Measurements from ENCODE around the gene FOXF1. TPM values are rescaled to one million over a fixed set of nuclear protein-coding genes. Genes with fewer than 3 reads are reported as not detected.
A peak's percentile ranks its signal among the peaks of the same experiment; 100 is the strongest.

FOXF1 gene
- total RNA-seq, 2 experiments from 2014 or later: not detected

DNA sequence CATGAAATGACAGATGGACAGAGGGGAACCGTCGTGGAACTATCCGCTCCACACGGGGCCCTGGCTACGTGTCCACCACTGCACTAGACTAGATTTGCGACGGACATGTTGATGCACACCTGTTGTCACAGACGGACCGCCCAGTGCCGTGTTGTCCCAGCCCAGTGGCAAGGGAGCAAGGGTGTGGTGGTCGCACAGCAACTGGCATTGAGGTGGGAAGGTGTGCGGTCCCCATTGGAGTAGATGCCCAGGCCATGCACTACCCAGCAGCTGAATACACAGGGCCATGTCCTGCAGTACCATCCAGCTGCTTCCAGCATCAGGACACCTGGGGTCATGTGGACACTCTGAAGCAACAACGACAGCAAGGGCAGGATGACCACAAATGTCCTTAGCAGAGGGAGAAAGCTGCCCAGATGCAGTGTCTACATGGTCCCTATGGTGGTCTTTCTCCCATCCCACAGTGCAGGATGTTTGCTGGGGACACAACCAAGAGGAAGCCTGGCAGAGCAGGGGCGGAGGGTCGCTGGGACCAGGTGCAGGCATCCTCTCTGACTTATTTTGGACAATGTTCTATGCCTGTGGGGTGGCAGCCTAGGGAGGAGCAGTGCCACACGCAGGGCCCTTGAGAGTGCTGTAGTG, 8.8 kb downstream of the FOXF1 start:
- peaks cover 13% of the 10 kb centered on the region for H3K4me1 ChIP-seq (ENCODE audit: insufficient read depth, low read length)
- H3K27me3 ChIP-seq (ENCODE audit: control insufficient read depth in 1 of 2, insufficient read depth in 2 of 2, low read length in 2 of 2): peaks cover 52 to 68% of the 10 kb centered on the region in 2 experiments
- no peaks in the 10 kb centered on the region for H3K36me3 Mint-ChIP-seq (ENCODE audit: low read depth)
- ChIA-PET CTCF (no interaction called here), POLR2A (no interaction called here)
- H3K4me3 Mint-ChIP-seq: no peak overlapping the region
- H3K9me3 ChIP-seq (ENCODE audit: control insufficient read depth in 1 of 2, insufficient read depth in 1 of 2, low read length in 2 of 2): peaks cover 0 to 27% of the 10 kb centered on the region in 2 experiments
- no peak for ATAC-seq (ENCODE audit: poor library complexity)
- TF ChIP-seq, protein P1, sequence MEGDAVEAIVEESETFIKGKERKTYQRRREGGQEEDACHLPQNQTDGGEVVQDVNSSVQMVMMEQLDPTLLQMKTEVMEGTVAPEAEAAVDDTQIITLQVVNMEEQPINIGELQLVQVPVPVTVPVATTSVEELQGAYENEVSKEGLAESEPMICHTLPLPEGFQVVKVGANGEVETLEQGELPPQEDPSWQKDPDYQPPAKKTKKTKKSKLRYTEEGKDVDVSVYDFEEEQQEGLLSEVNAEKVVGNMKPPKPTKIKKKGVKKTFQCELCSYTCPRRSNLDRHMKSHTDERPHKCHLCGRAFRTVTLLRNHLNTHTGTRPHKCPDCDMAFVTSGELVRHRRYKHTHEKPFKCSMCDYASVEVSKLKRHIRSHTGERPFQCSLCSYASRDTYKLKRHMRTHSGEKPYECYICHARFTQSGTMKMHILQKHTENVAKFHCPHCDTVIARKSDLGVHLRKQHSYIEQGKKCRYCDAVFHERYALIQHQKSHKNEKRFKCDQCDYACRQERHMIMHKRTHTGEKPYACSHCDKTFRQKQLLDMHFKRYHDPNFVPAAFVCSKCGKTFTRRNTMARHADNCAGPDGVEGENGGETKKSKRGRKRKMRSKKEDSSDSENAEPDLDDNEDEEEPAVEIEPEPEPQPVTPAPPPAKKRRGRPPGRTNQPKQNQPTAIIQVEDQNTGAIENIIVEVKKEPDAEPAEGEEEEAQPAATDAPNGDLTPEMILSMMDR (IDR thresholded peaks at IDR 0.05): no peak
- peaks cover 15% of the 10 kb centered on the region for H3K4me1 Mint-ChIP-seq (ENCODE audit: low read depth)
- DNase-seq: no peak
- no peak overlapping the region for H3K27ac ChIP-seq (ENCODE audit: low read depth in 1 of 2, low read length in 2 of 2)
- intact Hi-C loops (cut with DNase I, micrococcal nuclease): loop anchor here in 1 of 2 experiments (10.0 kb wide), 1 partner anchor 694 kb away; no protein-coding TSS in a partner anchor
- H3K36me3 ChIP-seq (ENCODE audit: insufficient read depth, low read length): no peaks in the 10 kb centered on the region
- H3K4me3 ChIP-seq (ENCODE audit: low read length): no peak overlapping the region
- no peak overlapping the region for H3K27ac Mint-ChIP-seq
- no peaks in the 10 kb centered on the region for H3K9me3 Mint-ChIP-seq
- H3K27me3 Mint-ChIP-seq: peaks cover 61% of the 10 kb centered on the region

DNA sequence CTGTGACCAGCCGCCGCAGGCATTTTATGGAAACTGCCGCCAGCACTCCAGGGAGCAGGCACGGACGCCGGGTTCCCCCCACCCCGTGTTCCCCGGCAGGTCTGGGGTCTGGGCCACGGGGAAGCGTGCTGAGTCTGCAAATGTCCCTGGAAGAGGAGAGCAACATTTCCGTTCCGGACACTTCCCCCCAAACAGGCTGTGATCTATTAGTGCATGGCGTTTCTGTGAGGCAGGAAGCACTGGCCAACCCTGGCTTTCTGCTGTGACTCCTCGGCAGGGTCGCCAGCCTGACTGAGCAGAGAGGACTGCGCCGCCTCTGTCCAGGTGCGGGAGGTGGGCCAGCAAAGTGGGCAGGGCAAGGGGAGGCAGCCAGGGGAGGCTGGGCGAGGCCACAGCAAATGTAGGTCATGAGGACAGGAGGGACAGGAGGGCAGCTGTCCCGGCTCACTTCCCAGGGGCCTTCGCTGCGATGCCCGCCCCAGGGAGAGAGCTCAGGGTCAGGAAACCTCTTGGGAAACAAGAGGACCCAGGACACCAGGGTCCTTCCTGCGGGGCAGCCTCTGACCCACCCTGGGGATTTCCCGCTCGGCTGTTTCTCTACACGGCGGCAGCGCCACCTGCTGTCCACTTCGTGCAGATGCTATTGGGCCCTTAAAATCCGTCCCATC, 9.5 kb downstream of the FOXF1 start:
- ATAC-seq (ENCODE audit: poor library complexity): peak; percentile 59

GRCh38 chr16:86520317-86521210, 10.2 kb downstream of the FOXF1 start:
- ATAC-seq (ENCODE audit: poor library complexity) (no peak), DNase-seq (no peak)
- peaks cover 13% of the 10 kb centered on the region for H3K4me1 ChIP-seq (ENCODE audit: insufficient read depth, low read length)
- ChIA-PET POLR2A (no interaction called here), CTCF (no interaction called here)
- Mint-ChIP-seq H3K36me3 (ENCODE audit: low read depth) (no peaks in the 10 kb centered on the region), H3K4me1 (ENCODE audit: low read depth) (peaks cover 8% of the 10 kb centered on the region), H3K9me3 (no peaks in the 10 kb centered on the region), H3K4me3 (no peak overlapping the region), H3K27me3 (peaks cover 49% of the 10 kb centered on the region), H3K27ac (no peak overlapping the region)
- no peak overlapping the region for H3K27ac ChIP-seq (ENCODE audit: low read depth in 1 of 2, low read length in 2 of 2)
- peaks cover 0 to 25% of the 10 kb centered on the region in 2 experiments for H3K9me3 ChIP-seq (ENCODE audit: control insufficient read depth in 1 of 2, insufficient read depth in 1 of 2, low read length in 2 of 2)
- H3K4me3 ChIP-seq (ENCODE audit: low read length): no peak overlapping the region
- H3K27me3 ChIP-seq (ENCODE audit: control insufficient read depth in 1 of 2, insufficient read depth in 2 of 2, low read length in 2 of 2): peaks cover 44 to 57% of the 10 kb centered on the region in 2 experiments
- TF ChIP-seq, protein P1 (IDR thresholded peaks at IDR 0.05): no peak
- intact Hi-C loops (cut with DNase I, micrococcal nuclease): loop anchor here (1.0 kb wide), 3 partner anchors 179 to 701 kb away; no protein-coding TSS in a partner anchor
- H3K36me3 ChIP-seq (ENCODE audit: insufficient read depth, low read length): no peaks in the 10 kb centered on the region

More for the DNA sequence above, 9.5 kb downstream of the FOXF1 start:
- ChIA-PET POLR2A (no interaction called here), CTCF (no interaction called here)
- Histone ChIP-seq H3K27me3 (ENCODE audit: control insufficient read depth in 1 of 2, insufficient read depth in 2 of 2, low read length in 2 of 2) (peaks cover 52 to 64% of the 10 kb centered on the region in 2 experiments), H3K36me3 (ENCODE audit: insufficient read depth, low read length) (no peaks in the 10 kb centered on the region), H3K9me3 (ENCODE audit: control insufficient read depth in 1 of 2, insufficient read depth in 1 of 2, low read length in 2 of 2) (peaks cover 0 to 27% of the 10 kb centered on the region in 2 experiments), H3K27ac (ENCODE audit: low read depth in 1 of 2, low read length in 2 of 2) (no peak overlapping the region), H3K4me1 (ENCODE audit: insufficient read depth, low read length) (peaks cover 13% of the 10 kb centered on the region), H3K4me3 (ENCODE audit: low read length) (peak overlapping the region; percentile 27)
- DNase-seq: peak; percentile 22 to 79 (median 38)
- Mint-ChIP-seq H3K4me3 (no peak overlapping the region), H3K27ac (no peak overlapping the region), H3K36me3 (ENCODE audit: low read depth) (no peaks in the 10 kb centered on the region), H3K27me3 (peaks cover 54% of the 10 kb centered on the region), H3K9me3 (no peaks in the 10 kb centered on the region), H3K4me1 (ENCODE audit: low read depth) (peaks cover 10% of the 10 kb centered on the region)
- intact Hi-C loops (cut with DNase I, micrococcal nuclease): loop anchor here (1.0 to 10.0 kb wide), 4 partner anchors 178 to 700 kb away; no protein-coding TSS in a partner anchor
- TF ChIP-seq, protein P1 (IDR thresholded peaks at IDR 0.05): peak; percentile 93

Measured in CD4-positive, alpha-beta T cell (primary cell).